ENCODE results near the gene MSH5.
A peak's percentile ranks its signal among the peaks of the same experiment; 100 is the strongest.

Gene MSH5

DNA sequence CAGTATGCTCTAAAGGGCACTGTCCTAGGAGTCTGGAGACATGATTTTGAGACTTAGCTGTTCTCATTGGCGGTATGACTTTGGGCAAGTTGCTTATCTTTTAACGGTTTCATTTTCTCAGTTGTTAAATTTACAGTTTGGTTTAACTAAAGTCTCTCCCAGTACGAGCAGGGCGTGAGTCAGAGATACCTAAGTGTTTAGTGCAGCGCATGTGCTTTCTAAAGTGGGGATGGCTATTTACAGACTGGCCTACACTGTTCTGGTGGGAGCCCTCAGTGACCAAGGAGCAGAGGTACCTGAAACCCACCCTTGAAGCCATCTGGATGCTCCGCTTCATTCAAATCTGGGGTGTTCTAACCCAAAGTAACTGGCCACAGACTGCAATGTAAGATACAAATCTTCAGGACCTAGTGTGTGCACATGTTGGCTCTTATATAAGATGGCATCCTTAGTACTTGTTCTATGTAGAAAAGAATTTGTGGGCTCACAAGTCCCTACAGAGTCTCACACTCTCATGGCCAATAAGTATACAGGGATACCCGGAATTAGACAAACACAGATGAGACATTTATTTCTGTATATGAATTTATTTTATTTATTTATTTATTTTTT is 10.7 kb downstream of the MSH5 start:
- no peak for DNase-seq

DNA sequence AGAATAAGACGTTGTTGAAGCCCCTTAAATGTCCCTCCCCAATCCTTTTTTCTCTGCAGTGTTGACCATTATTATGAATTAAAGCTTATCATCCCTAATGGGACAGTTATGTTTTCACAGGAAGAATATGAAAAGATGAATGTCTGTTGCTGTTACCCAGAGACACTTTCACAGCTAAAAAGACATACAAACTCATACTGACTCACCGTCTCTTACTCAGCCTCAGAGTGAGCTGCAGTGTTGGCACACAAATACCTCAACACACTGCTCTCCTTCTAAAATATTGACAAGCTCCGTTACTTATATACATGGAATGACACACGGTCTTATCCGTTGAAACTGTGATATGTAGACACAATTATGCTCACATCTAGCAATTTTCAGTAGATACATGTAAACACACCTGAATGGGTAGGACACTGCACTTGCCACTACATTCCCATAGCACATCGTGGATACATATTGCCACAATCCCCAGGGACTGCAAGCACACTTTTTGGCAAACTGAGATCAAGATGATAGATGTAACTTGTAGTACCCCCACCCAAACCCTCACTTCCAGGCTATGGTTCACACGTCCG is 13.0 kb downstream of the MSH5 start:
- no peak for DNase-seq

DNA sequence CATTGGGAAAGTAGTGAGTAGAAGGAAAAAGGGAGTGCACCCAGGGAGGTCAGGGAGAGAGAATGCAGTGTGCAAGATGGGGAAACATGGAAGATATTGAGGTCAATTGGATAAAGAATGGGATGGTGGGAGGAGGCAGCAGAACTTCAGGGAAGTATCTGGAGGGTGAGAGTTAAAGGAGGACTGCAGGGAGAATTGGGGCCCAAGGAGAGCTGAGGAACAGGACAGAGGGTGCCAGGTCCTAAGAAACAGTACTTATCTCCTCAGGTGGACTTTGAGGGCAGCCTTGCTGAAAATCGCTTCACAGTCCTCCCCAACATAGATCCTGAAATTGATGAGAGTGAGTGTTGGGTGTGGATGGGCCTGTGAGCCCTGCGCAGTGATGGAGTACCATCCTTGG is 18.5 kb downstream of the MSH5 start:
- no peak for DNase-seq

DNA sequence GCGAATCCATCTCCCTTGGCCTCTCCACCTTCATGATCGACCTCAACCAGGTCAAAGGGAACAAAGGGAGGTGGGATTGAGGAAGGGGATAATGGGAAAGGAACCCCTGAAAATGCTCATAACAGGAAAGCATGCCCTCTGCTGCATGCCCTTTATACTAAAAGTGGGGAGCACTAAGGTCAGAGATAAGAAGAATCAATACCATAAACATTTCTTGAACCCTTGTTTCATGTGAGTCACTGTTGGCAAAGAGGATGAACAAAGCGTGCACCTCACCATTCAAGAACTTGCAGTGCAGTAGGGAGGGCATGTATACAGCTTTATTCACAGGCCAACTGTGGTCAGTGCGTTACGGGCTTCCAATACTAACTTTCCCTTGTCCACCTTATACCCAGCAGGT is 21.0 kb downstream of the MSH5 start:
- no peak for DNase-seq

DNA sequence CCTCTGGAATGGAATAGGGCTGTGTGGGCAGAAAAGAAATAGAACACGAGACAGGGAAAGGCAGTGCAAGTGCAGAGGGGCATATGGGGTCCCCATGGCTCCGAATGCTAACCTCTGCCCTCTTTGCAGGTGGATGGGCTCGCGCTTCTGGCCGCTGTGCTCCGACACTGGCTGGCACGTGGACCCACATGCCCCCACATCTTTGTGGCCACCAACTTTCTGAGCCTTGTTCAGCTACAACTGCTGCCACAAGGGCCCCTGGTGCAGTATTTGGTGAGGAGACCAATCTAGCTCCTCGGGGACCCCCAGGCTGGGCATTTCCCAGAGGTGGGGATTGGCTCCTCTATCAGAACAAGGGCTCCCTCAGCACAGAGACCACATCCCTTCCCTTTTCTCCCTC is 21.5 kb downstream of the MSH5 start:
- DNase-seq: no peak

DNA sequence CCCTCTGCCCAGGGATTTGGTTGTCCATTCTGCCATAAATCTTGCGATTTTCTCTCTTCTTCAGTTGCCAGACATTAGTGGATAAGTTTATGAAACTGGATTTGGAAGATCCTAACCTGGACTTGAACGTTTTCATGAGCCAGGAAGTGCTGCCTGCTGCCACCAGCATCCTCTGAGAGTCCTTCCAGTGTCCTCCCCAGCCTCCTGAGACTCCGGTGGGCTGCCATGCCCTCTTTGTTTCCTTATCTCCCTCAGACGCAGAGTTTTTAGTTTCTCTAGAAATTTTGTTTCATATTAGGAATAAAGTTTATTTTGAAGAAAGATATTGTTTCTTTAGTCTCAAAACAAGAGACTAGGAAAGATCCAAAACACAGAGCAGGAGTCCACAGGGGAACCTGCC is 22.6 kb downstream of the MSH5 start, which contains the start of gene SAPCD1:
Gene SAPCD1 (plus strand): TSS at position 301 of the 400 bp plus-strand sequence. CDS start 399 bp downstream, outside the sequence.
- DNase-seq: no peak

DNA sequence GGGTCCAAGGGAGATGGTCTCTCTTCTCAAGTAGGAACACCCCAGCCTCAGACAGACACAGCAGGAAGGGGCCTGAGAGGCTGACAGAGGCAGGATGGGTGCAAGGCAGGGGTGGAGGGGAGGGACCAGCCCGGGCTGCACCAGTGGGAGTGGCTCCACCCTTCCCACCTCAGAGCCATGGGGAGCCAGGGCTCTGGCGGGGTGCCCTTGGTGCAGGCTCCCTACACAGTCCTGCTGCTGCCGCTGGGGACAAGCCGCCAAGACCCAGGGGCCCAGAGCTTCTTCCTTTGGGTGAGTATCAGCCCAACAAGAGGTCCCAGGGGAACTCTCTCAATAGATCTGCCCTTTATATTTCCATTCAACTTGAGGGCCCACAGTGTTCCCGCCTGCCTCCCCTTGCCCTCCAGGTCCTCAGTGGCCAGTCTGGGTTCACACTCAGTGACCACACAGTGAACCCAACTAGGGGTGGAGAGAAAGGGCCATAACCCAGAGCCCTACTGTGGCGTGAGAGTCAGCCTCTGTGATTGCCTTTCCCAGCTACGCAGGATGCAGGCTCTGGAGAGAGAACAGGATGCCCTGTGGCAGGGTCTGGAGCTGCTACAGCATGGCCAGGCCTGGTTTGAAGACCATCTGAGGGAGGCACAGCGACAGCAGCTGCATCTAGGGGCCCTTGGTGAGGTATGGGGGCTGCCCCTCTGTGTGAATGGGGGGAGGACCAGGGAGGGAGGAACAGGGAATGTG is 23.2 kb downstream of the MSH5 start:
- DNase-seq: no peak

DNA sequence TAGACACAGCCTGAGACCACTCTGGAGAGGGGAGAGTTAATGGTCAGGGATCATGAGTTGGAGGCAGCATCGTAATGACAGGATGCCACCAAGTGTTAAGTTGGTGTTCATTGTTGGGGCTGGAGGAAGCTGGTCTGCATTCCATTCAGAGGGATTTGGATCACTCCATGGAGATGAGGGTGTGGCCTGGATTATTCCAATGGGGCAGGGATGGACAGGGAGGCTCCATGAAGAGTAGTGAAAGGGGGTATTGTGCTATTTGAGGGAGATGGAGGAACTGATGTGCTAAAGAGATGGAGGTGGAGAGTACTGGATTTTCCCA is 23.8 kb downstream of the MSH5 start:
- peak in 1 of 56 donors; percentile 14 for DNase-seq

DNA sequence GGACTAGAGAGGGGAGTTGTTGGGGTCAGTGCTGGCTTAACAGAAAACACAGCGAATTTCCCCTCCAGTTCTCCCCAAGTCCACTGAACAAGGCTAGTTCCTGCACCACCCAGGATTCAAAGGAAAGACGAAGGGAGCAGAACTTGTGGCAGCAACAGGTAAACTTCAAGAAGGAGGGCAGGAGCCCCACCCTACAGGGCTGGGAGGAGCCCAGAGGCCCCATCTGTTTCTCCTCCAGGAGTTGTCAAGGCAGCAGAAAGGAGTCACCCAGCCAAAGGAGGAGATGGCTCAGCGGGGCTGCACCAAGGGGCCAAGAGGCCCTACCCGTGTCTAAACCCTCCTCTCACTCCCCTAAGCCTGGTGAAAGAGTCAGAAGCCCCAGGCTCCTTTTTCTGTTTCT is 24.4 kb downstream of the MSH5 start:
- no peak for DNase-seq

DNA sequence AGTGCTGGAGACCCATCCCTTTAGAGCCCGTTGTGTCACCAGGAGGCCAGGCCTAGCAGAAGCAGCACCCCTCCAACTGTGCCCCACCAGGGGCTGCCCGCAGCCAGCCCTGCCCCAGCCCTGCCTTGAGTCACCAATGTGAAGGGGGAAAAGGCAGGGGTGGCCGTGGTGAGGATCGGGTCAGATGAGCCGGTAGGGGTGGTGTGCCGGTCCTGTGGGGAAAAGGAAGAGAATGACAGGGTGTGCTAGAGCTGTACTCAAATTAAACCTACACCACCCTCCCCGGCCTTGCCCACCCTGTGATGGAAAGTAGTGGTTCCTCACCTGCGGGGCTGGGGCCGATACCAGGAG is 25.7 kb downstream of the MSH5 start:
- DNase-seq: no peak

DNA sequence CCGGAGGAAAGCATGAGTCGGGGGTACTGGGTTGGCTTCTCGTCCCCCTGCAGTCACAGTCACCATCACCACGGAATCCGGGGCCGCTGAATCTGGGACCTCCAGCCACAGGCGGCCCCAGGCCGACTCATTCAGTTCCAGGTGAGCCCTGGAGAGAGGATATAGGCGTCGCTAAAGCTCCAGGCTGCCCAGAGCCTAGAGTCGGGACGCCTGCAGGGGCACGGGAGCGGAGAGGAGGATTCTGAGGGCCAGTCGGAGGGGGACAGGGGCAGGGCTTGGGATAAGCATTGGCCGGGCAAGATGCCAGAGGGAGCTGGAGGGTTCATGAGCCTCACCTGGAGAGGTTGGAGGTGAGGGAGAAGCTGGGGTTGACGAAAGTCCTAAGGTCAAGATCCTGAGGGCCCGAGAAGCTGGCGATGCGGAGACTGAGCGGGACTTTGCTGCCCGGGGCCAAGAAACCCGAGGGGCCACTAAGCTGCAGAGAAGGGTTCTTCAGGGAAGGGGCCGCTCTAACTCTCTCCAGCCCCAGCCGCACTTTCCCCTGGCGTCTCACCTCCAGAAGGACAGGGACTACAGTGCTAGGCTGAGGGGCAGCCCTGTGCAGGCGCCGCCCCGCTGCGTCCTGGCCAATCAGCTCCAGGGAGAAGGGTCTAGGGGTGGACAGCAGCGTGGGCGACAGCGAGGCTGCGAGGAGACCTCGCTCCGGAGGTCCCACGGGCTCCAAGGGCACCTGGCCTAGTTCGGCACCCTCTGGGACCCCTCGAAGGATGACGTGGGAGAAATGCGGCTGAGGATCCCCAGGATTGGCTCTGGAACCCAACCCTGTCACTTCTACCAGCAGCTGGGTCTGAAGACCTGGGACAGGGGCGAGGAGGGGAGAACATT is 26.3 kb downstream of the MSH5 start:
- DNase-seq: no peak

DNA sequence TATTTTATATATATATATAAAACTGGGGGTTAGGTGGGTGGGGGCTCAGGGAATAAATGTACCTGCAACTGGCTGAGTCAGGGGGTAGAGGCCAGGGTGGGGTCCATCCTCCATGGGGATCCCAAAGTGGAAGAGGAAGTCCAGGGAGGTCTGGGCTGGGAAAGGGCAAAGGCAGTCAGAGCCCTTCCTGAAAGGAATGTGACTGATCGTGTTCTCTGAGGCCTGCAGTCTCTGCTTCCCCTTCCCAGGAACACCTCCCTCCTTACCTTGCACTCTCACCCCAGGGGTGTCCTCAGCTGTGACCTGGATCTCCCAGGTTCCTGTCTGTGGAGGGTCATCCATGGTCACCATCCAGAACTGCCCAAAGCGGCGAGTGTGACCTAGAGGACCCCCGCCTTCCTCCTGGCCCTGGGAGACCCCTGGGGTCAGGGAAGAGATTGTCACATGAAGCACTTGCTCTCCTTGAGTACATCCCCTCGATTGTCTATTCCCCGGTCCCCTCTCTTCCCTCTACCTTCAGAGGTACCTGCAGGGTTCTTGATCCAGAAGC is 27.4 kb downstream of the MSH5 start:
- no peak for DNase-seq

DNA sequence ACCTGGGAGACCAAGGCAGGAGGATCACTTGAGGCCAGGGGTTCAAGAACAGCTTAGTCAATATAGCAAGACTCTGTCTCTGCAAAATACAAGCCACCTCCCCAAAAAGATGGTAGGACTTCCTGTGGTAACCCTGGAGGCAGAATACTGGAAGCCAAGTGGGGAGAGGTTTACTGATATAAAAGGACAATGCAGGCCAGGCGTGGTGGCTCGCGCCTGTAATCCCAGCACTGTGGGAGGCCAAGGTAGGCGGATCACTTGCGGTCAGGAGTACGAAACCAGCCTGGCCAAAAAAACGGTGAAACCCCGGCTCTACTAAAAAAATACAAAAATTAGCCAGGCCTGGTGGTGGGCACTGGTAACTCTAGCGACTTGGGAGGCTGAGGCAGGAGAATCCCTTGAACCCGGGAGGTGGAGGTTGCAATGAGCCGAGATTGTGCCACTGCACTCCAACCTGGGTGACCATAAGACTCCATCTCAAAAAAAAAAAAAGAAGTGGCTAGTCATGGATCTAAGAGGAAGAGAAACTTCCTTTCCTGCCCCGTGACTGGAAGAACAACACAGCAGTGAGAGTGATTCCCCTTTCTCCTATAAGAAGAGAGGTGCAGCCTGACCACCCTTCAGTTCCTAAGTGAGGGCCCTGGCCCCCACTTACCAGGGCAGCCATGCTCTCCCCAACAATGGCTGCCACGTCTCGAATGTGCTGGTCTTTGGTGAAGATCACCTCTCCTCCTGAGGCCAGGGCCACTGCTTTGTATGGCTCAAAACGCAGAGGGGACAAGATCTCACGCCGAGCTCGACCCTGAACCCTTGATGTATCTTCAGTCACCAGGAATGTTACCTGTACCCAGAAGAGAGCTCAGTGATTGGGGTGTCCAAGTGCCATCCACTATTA is 28.8 kb downstream of the MSH5 start:
- peak in 1 of 56 donors; percentile 22 for DNase-seq

DNA sequence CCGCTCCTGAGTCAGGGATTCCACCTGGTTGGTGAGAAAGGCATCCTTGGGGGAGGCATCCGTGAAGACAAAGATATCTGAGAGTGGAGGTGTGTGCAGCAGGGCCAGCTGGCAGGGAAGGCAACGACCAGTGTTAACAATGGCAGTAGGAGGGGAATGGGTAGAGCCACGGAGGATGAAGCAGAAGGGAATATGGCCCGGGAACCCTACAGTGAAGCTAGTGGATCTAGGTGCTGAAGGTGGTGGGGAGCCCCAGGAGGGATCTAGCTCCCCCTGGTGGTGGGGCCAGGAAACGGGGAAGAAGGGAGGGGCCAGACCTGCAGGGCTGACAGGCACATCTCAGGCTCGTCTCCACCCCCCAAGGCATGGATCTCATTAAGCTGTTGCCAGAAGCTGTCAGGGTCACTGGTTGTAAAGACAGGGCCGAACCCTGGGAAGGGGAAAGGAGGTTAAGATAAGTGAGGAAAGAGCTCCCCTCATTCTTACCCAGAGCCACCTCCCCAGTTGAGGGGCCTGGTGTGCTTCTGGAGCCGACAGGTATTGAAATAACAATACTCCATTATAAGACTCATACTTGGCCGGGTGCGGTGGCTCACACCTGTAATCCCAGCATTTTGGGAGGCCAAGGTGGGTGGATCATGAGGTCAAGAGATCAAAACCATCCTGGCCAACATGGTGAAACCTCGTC is 30.0 kb downstream of the MSH5 start:
- peak in 8 of 56 donors; percentile 3 to 40 (median 9) for DNase-seq

DNA sequence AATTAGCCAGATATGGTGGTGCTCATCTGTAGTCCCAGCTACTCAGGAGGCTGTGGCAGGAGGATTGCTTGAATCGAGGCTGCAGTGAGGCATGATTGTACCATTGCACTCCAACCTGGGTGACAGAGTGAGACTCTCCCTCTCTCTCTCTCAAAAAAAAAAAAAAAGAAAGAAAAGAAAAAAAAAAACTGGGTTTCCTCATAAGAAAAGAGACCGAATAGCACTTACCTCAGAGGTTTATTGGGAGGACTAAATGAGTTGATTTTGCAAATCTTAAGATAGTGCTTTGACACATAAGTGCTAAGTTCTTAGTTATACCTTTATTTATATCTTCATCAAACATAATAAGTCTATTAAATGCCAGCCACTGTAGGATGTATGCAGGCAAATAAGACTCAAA is 31.1 kb downstream of the MSH5 start:
- DNase-seq: no peak

DNA sequence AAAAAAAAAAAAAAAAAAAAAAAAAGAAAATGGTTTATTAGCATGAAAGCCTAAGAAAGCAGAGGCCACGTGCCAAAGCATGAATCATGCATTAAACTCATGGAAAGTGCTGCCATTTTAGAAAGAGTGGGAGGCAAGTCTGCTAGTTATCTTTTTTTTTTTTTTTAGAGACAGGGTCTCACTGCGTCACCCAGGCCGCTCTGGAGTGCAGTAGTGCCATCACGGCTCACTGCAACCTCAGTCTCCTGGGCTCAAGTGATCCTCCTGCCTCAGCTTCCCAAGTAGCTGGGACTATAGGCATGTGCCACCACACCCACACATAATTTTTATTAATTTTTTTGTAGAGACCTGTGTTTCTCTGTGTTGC is 32.2 kb downstream of the MSH5 start:
- peak in 1 of 56 donors; percentile 24 for DNase-seq

DNA sequence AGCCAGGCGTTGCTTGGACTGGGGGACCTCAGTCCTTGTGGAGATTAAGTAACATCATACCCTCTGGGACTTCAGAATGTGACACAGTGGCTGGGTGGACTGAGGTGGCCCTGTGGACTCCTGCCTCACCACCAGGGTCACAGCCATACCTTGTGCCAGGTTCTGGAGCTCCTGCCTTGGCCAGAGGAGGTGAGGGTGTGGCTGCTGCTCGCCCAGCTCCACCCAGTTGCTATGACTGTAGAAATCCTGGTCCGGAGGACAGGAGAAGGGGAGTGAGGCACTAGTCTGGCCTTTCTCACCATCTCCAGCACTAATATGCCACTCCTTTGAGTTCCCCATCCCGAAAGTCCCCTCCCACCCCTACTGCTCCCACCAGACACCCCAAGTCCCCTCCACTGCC is 35.4 kb downstream of the MSH5 start:
- no peak for DNase-seq

DNA sequence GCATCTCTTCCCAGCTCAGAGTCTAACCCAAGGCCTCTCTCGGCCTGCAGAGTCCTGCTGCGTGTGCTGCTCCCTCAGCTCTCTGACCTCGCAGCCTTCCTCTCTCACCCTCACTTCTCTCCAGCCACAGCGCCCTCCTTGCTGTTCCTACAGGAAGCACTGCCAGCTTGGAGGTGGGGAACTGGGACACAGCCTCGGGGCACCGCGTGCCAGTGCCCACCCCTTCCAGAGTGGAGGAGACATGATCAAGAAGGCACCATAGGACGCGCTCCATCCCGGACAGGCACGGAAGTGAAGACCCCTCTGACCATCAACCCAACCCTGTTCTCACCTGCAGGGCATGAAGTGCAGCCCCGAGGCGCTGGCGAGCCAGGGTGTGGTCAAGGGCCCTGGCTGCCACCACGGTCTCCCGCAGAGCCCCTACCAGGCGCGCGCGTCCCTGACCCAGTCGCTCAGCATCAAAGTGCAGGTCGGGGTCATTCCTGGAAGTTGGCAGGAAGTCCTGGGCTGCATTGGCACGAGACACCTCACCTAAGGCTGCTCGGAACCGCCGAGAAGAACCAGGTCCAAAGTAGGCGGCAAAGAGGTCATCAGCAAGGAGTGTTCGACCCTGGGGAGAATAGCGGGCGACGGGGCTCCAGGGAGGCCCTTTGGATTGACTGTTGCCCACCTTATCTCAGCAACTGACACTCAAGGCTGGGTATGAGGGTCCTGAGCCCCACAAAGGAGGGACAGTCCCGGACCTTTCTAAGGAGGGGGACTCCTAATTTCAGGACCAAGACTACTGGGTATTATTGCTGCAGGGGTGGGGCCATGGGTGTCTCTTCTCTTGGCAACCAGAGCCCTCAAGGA is 36.1 kb downstream of the MSH5 start:
- no peak for DNase-seq

DNA sequence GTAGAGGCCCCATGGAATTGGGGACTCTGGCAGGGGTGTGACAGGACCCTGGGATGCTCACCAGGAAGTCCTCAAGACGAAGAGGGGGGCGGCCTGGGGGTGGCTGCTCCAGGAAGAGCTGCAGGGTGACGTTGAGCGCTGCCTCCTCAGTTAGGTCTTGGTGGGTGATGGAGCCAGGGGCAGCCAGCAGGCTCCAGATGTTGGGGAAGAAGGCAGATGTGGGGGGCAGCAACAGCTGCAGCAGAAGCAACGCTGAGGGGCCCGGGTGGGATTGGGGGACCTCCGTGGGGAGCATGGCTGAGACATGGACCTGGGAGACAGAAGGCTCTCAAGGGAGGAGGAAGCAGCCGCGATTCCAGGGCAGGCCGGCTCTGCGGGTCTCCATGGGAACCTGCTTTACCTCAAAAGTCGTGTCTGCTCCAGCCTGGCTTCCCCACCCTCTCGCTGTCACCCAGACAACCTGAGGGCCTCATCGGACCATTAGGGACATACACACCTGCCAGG is 36.7 kb downstream of the MSH5 start:
- DNase-seq: peak in 13 of 56 donors; percentile 13 to 81 (median 39)

Measured in nucleus accumbens (tissue), 56 donors.